NCI-H2196 (cell line): Measurements from ENCODE around the gene FMNL1.
"Not testable (repeated sequence)": the region's sequence is repeated elsewhere in the genome, so short reads cannot be mapped to it uniquely, and the experiment has no call there.

Experiments
- DNase-seq: peaks from one replicate; lab custom pipeline; 2025; ENCODE audit not compliant: unreplicated experiment; lab: John Stamatoyannopoulos, UW

FMNL1 gene

GRCh38 chr17:45234641-45235415, 13.1 kb downstream of the FMNL1 start:
- DNase-seq = peak; percentile 14

DNA sequence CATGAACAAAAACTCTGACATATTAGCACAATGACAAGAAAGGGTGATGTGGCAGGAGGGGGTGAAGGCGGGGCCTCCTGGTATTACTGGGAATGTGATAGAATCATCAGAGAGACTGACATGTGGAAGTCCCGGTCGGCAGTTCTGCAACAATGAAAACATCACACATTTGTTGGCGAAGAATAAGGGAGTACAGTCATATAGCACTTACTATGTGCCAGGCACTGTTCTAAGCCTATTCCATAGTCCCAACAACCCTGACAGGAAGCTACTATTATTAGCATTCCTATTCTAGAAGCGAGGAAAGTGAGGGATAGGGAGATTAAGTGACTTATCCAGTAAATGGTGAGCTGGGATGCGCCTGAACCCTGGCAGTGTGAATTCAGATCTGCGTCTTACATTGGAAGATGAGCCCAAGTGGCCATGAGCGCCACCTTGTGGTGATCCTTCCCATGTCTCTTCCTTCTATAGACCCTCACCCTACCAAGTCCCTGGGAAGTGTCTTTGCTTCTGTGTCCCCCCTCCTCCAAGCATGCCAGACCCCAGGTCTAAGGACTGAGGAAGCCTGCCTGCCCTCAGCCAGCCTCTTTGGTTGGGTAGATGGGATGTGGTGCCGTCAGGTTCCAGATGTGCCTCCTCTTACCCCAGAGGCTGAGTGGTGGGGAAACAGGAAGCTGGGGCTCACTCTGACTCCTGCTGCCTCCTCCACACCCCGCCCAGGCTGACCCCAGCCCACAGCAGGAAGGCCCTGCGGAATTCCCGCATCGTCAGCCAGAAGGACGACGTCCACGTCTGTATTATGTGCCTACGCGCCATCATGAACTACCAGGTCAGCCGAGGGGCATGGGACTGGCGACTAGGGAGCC, 14.0 kb downstream of the FMNL1 start:
- peak; percentile 79 for DNase-seq

DNA sequence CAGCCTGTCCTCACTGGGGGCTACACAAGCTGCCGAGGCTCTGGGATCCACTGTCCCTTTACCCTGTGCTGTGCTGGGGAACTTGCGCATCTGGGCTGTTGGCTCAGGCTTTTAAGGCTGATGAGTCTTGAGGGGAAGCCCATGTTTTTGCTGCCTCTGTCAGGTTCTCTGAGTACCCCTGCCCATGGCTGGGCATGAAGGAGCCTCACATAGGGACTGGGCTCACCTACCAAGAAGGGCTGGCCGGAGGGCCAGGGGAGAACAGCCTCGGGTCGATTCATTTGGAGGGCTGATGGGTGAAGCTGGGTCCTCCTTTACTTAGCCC, 14.6 kb downstream of the FMNL1 start:
- DNase-seq = no peak

DNA sequence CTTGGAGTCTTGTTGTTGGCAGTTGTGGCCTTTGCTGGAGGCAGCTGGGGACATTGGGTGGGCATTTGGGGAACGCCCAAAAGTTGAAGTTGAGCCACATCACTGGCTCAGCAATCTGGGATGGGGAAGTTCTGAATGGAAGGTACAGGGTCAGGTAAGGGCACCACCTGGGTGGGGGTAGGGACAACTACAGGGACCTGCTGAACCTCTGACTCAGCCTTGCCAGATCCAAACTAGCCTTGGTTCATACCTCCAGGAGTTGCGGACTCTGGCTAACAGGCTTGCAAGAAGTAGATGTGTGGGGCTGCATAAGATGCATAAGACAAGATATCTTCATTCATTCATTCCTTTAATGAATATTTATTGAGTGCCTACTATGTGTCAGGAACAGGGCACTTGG, 16.0 kb downstream of the FMNL1 start:
- DNase-seq = no peak

GRCh38 chr17:45238155-45238774, 16.6 kb downstream of the FMNL1 start:
- no peak for DNase-seq

GRCh38 chr17:45240905-45241327, 19.2 kb downstream of the FMNL1 start:
- no peak for DNase-seq

DNA sequence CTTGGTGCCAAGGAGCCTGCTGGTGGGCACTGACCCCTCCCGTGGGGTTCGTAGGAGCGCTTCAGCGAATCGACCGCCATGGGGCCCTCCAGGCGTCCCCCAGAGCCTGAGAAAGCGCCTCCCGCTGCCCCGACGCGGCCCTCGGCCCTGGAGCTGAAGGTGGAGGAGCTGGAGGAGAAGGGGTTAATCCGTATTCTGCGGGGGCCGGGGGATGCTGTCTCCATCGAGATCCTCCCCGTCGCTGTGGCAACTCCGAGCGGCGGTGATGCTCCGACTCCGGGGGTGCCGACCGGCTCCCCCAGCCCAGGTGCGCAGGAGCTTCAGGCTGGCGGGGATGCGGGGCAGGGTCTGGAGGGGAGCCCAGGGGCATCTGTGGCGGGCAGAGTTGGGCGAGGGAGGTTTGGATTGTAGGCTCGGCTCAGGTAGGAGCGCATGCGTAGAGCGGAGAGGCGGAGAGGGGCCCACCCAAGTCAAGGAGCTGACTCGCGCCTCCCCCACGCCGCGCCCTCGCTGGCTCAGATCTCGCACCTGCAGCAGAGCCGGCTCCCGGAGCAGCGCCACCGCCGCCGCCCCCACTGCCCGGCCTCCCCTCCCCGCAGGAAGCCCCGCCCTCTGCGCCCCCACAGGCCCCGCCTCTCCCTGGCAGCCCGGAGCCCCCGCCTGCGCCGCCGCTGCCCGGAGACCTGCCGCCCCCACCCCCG, 19.8 kb downstream of the FMNL1 start:
- no peak for DNase-seq

DNA sequence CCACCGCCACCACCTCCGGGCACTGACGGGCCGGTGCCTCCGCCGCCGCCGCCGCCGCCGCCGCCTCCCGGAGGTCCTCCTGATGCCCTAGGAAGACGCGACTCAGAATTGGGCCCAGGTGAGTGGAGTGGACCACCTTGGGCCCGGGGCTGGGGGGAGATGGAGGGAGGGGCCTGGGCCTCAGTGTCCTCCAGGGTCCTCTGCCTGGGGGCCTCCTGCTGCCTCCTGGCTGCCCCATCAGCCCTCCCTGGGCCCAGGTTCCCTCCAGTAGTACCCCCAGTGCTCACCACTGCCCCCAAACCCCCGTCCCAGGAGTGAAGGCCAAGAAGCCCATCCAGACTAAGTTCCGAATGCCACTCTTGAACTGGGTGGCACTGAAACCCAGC, 20.3 kb downstream of the FMNL1 start:
- no peak for DNase-seq

GRCh38 chr17:45243750-45244149, 22.1 kb downstream of the FMNL1 start:
- no peak for DNase-seq

DNA sequence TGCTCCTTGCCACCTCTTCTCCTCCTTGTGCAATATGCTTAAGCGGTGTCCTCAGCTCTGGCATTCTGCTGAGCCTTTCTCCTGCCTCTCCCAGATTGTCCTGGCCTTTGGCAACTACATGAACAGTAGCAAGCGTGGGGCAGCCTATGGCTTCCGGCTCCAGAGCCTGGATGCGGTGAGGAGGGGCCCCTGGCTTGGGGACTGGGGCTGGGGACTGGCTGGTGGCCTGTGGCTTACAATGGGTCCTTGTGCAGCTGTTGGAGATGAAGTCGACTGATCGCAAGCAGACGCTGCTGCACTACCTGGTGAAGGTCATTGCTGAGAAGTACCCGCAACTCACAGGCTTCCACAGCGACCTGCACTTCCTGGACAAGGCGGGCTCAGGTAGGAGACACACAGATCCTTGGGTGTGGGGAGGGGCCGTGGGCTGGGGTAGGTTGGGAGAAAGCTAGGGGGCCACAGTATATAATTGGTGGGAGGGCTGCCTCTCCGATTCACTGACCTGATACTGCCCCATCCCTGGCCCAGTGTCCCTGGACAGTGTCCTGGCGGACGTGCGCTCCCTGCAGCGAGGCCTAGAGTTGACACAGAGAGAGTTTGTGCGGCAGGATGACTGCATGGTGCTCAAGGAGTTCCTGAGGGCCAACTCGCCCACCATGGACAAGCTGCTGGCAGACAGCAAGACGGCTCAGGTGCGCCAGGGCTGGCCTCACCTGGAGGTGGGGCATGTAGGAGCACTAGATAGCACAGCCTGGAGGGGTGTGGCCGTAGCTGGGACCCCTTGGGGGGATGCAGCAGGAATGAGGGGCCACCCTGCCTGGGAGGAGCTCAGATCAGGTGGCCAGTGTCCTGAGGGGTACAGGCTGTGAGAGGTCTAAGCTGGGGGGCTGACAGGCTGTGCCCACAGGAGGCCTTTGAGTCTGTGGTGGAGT, 23.3 kb downstream of the FMNL1 start:
- DNase-seq = no peak

DNA sequence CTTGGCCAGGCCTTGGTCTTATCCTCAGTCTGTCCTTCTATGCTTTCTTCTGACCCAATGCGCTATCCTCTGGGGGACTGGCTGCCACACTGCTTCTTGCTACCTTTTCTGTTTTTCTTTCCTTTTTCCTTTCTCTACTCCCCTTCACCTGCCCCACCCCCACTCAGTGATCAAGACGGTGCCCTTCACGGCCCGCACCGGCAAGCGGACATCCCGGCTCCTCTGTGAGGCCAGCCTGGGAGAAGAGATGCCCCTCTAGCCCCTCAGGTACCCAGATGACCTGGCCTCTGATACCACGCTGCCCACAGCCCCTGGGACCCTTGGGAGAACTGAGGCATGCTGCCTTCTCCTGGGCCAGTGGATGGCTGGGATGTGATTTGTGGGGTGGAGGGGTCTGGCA, 24.7 kb downstream of the FMNL1 start:
- DNase-seq = no peak

DNA sequence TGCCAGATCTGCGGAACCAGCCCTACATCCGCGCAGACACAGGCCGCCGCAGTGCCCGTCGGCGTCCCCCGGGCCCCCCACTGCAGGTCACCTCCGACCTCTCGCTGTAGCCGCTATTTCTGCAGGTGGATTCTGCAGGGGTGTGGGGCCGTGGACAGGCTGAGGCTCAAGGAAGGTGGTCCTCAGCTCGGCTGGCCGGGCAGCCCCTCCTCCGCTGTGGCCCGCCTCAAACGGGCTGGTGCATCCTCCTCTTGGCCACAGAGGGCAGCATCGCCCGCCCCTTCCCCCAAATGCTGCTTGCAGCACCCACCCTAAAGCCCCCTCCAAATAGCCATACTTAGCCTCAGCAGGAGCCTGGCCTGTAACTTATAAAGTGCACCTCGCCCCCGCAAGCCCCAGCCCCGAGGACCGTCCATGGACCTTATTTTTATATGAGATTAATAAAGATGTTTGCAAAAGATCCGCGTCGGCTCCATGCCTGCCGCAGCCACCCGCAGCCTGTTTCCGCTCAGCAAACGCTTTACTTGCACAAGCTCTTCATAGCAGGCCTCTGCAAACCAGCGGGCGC, 25.3 kb downstream of the FMNL1 start:
- DNase-seq = peak; percentile 41

- DNase-seq = peak; percentile 100
Observed at GRCh38 chr17:45247429-45248131, 25.9 kb downstream of the FMNL1 start.

DNA sequence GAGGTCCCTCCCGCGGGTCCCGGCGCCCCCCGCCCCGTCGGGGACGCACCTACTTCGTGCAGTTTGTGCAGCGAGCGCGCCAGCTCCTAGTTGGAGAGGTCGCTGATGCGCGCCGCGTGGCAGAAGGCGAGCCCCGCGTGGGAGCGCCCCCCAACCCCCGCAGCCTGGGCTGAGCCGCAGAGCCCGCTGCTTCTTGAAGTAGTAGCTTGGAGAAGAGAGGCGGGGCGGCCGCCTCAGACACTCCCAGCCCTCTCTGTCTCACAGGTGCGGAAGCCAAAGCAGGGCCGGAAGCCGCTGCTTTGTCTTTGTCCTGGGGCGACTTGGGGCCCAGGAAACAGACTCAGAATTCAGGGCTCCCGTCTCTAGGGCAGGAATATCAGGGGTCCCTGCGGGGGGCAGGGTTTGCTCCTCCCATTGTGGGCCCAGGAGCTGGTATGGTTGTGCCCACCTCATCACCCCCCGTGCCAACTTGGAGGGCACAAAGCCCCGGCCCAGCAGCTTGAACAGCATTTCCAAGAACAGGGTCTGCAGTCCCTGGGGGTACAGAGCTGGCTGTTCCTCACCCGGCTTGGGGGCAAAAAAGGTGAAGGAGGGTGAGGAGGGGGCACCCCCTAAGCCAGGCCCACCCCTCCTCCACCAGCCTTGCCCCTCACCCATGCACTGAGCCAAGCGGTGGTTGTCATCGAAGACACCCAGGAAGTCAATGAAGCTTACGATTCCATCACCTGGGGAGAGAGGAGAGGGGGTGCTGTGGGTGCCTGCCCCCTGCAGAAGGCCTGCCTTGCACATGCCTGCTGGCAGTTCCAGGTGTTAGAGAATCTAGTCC, 26.7 kb downstream of the FMNL1 start:
- DNase-seq = peak; percentile 54

DNA sequence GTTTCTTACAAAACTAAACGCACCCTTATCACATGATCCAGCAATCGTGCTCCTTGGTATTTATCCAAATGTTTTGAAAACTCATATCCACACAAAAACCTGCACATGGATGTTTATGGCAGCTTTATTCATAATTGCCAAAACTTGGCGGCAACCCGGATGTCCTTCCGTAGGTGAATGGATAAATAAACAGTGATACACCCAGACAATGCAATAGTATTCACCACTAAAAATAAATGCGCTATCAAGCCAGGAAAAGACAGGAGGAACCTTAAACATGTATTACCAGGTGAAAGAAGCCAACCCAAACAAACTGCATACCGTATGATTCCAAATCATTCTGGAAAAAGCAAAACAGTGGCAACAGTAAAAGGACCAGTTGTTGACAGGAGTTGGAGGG, 30.2 kb downstream of the FMNL1 start:
- peak; percentile 16 for DNase-seq

DNA sequence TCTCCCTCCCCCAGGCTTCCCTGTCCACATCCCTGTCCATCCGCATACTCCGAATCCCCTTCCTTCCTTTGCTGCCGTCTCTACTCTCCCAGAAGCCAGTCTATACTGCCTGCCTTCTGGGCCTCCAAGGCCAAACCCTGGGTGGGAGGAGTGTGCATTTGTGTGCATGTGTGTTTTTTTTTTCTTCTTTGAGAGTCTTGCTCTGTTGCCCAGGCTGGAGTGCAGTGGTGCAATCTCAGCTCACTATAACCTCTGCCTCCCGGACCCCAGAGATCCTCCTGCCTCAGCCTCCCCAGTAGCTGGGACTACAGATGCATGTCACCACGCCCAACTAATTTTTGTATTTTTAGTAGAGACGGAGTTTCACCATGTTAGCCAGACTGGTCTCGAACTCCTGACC, 31.6 kb downstream of the FMNL1 start:
- DNase-seq = not testable (repeated sequence)

- no peak for DNase-seq
Observed at GRCh38 chr17:45253879-45254278, 32.2 kb downstream of the FMNL1 start.

DNA sequence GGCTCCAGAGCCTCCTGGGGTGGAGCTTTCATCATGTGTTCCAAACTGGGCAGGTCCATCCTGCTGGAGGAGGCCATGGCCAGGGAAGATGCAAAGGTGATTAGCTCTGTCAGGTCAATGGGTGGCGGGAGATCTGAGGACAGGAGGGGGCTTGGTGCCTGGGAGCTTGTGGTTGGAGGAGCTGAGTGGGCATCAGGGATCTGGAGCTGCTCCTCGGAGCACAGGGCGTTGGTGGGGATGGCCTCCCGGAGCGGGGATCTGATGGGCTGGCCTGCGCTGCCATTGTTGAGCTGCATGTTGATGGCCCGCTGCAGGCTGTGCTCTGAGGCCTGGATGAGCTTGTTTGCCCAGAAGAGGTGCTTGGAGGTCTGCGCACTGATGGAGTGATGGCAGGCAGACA, 33.7 kb downstream of the FMNL1 start:
- no peak for DNase-seq
